GM19035 (cell line): Measurements from ENCODE around the gene CSMD2.

Source experiments
- ATAC-seq: cut with Tn5 transposase; IDR thresholded peaks from one replicate; pipeline ENCODE4 v1.9.1; 2021; ENCODE audit not compliant: unreplicated experiment

CSMD2 gene

GRCh38 chr1:33764149-33764548, 400.9 kb downstream of the CSMD2 start:
- no peak for ATAC-seq

- ATAC-seq = no peak
Measured at GRCh38 chr1:33763406-33763805, 401.6 kb downstream of the CSMD2 start.

GRCh38 chr1:33762962-33763361, 402.1 kb downstream of the CSMD2 start:
- ATAC-seq = no peak

GRCh38 chr1:33762109-33762830, 402.8 kb downstream of the CSMD2 start:
- no peak for ATAC-seq

- ATAC-seq = no peak
Measured at GRCh38 chr1:33758698-33759097, 406.3 kb downstream of the CSMD2 start.

GRCh38 chr1:33753087-33753856, 411.8 kb downstream of the CSMD2 start:
- no peak for ATAC-seq

- ATAC-seq = no peak
Measured at GRCh38 chr1:33745942-33746341, 419.1 kb downstream of the CSMD2 start.

GRCh38 chr1:33743221-33743998, 421.6 kb downstream of the CSMD2 start:
- ATAC-seq = no peak

- ATAC-seq = no peak
Measured at GRCh38 chr1:33742663-33743062, 422.4 kb downstream of the CSMD2 start.

GRCh38 chr1:33741749-33742148, 423.3 kb downstream of the CSMD2 start:
- ATAC-seq = no peak

- no peak for ATAC-seq
Measured at GRCh38 chr1:33740040-33740744, 424.8 kb downstream of the CSMD2 start.

GRCh38 chr1:33738976-33739375, 426.1 kb downstream of the CSMD2 start:
- ATAC-seq = no peak

GRCh38 chr1:33738536-33738935, 426.5 kb downstream of the CSMD2 start:
- ATAC-seq = no peak

- ATAC-seq = no peak
Measured at GRCh38 chr1:33736496-33736895, 428.5 kb downstream of the CSMD2 start.

GRCh38 chr1:33735624-33736023, 429.4 kb downstream of the CSMD2 start:
- no peak for ATAC-seq

GRCh38 chr1:33727310-33727709, 437.7 kb downstream of the CSMD2 start:
- ATAC-seq = no peak

- ATAC-seq = no peak
Measured at GRCh38 chr1:33726274-33726804, 438.7 kb downstream of the CSMD2 start.

- no peak for ATAC-seq
Measured at GRCh38 chr1:33725556-33726160, 439.4 kb downstream of the CSMD2 start.

GRCh38 chr1:33725037-33725436, 440.0 kb downstream of the CSMD2 start:
- no peak for ATAC-seq

GRCh38 chr1:33724348-33724747, 440.7 kb downstream of the CSMD2 start:
- no peak for ATAC-seq
